Trophoblast cell (in vitro differentiated cells and primary cell): Measurements from ENCODE around the gene MEAF6.

ENCODE experiments used
- DNase-seq, 2 donors: peaks; one replicate each; pipeline ENCODE4 v3.0.0-alpha.2; 2016
- H2AFZ ChIP-seq: 2 replicates; pipeline ENCODE4 v1.6.1; 2013; ENCODE audit warnings: low read length, moderate library complexity, mild to moderate bottlenecking; ENCODE audit not compliant: insufficient read depth, poor library complexity
- H2AK5ac ChIP-seq: 2 replicates; pipeline ENCODE4 v1.6.1; 2013; ENCODE audit warnings: mild to moderate bottlenecking, low read length
- H2BK120ac ChIP-seq: 2 replicates; pipeline ENCODE4 v1.6.1; 2013; ENCODE audit warnings: low read length, mild to moderate bottlenecking, moderate library complexity; ENCODE audit not compliant: insufficient read depth, poor library complexity
- H2BK12ac ChIP-seq: 2 replicates; pipeline ENCODE4 v1.6.1; 2013; ENCODE audit warnings: mild to moderate bottlenecking, low read length, moderate library complexity
- H2BK5ac ChIP-seq: 2 replicates; pipeline ENCODE4 v1.6.1; 2013; ENCODE audit warnings: low read length, low read depth, moderate library complexity, mild to moderate bottlenecking; ENCODE audit not compliant: poor library complexity
- H3K14ac ChIP-seq: 2 replicates; pipeline ENCODE4 v1.6.1; 2013; ENCODE audit warnings: mild to moderate bottlenecking, low read length
- H3K18ac ChIP-seq: 2 replicates; pipeline ENCODE4 v1.6.1; 2013; ENCODE audit warnings: mild to moderate bottlenecking, low read length
- H3K23ac ChIP-seq: 2 replicates; pipeline ENCODE4 v1.6.1; 2013; ENCODE audit warnings: low read length
- H3K27ac ChIP-seq: 2 replicates; pipeline ENCODE4 v1.5.1; 2013; ENCODE audit warnings: low read depth, mild to moderate bottlenecking, inconsistent platforms, low read length, moderate library complexity
- H3K27me3 ChIP-seq: 2 replicates; pipeline ENCODE4 v1.6.1; 2013; ENCODE audit warnings: inconsistent platforms, mild to moderate bottlenecking, low read length, moderate library complexity; ENCODE audit not compliant: insufficient read depth
- H3K36me3 ChIP-seq, 2 experiments: 1 replicate in 1 of 2; 2 replicates in 1 of 2; pipeline ENCODE4 v1.6.1; 2013; ENCODE audit warnings: low read length in 2 of 2, mild to moderate bottlenecking in 2 of 2, moderate library complexity in 1 of 2; ENCODE audit not compliant: insufficient read depth in 2 of 2, control insufficient read depth in 1 of 2
- H3K4ac ChIP-seq: 2 replicates; pipeline ENCODE4 v1.6.1; 2013; ENCODE audit warnings: low read depth, mild to moderate bottlenecking, low read length, moderate library complexity
- H3K4me1 ChIP-seq, 2 experiments: 1 replicate in 1 of 2; 2 replicates in 1 of 2; pipeline ENCODE4 v1.6.1; 2013; ENCODE audit warnings: low read length in 2 of 2, mild to moderate bottlenecking in 2 of 2, moderate library complexity in 1 of 2; ENCODE audit not compliant: insufficient read depth in 2 of 2, control insufficient read depth in 1 of 2
- H3K4me2 ChIP-seq: 2 replicates; pipeline ENCODE4 v1.6.1; 2013; ENCODE audit warnings: inconsistent platforms, mild to moderate bottlenecking, low read length, moderate library complexity
- H3K4me3 ChIP-seq: 2 replicates; pipeline ENCODE4 v1.5.1; 2013; ENCODE audit warnings: mild to moderate bottlenecking, low read depth, low read length, inconsistent platforms
- H3K79me1 ChIP-seq: one replicate; pipeline ENCODE4 v1.6.1; 2013; ENCODE audit warnings: low read length
- H3K79me2 ChIP-seq: 2 replicates; pipeline ENCODE4 v1.6.1; 2013; ENCODE audit warnings: low read length, mild to moderate bottlenecking; ENCODE audit not compliant: control insufficient read depth, insufficient read depth, poor library complexity
- H3K9ac ChIP-seq: 2 replicates; pipeline ENCODE4 v1.6.1; 2013; ENCODE audit warnings: mild to moderate bottlenecking, low read length
- H3K9me3 ChIP-seq: 2 replicates; pipeline ENCODE4 v1.6.1; 2013; ENCODE audit warnings: low read depth, mild to moderate bottlenecking, control low read depth, inconsistent platforms, low read length; ENCODE audit not compliant: insufficient read depth
- H4K12ac ChIP-seq: 2 replicates; pipeline ENCODE4 v1.6.1; 2013; ENCODE audit warnings: low read depth, mild to moderate bottlenecking, low read length, moderate library complexity
- H4K8ac ChIP-seq: 2 replicates; pipeline ENCODE4 v1.6.1; 2013; ENCODE audit warnings: low read depth, mild to moderate bottlenecking, low read length, moderate library complexity
- H4K91ac ChIP-seq: one replicate; pipeline ENCODE4 v1.6.1; 2013; ENCODE audit warnings: low read depth, mild to moderate bottlenecking, low read length, moderate library complexity
- WGBS: extraction: QIAGEN DNeasy Blood & Tissue Kit; methylation state at CpG from one replicate; pipeline ENCODE4 v1.1.7; 2013; ENCODE audit warnings: missing lambda C conversion rate; ENCODE audit not compliant: insufficient read length, insufficient coverage; ENCODE audit errors: extremely low coverage; 5-methylcytosine and 5-hydroxymethylcytosine counted together

MEAF6 gene

GRCh38 chr1:37482796-37483744, 31.5 kb downstream of the MEAF6 start:
- Histone ChIP-seq H3K18ac (no peak overlapping the region), H2BK5ac (no peak overlapping the region), H3K4me1 (peaks cover 19 to 26% of the 10 kb centered on the region in 2 experiments), H3K79me1 (peaks cover 11% of the 10 kb centered on the region), H2AK5ac (no peak overlapping the region), H3K9me3 (no peaks in the 10 kb centered on the region), H3K4ac (no peak overlapping the region), H3K36me3 (peaks cover 62 to 64% of the 10 kb centered on the region in 2 experiments), H4K12ac (no peak overlapping the region), H3K9ac (no peak overlapping the region), H2AFZ (no peak overlapping the region), H3K14ac (no peak overlapping the region), H3K27ac (no peak overlapping the region), H3K4me3 (no peak overlapping the region), H2BK120ac (no peak overlapping the region), H4K8ac (no peak overlapping the region), H2BK12ac (no peak overlapping the region), H3K4me2 (no peak overlapping the region), H4K91ac (no peak overlapping the region), H3K79me2 (peaks cover 4% of the 10 kb centered on the region), H3K23ac (no peak overlapping the region), H3K27me3 (no peaks in the 10 kb centered on the region)
- WGBS, result no CpG with 5 or more reads among the region's 29 CpGs
- no peak for DNase-seq

- Histone ChIP-seq H3K4me3 (no peak overlapping the region), H3K23ac (no peak overlapping the region), H3K27me3 (no peaks in the 10 kb centered on the region), H3K18ac (no peak overlapping the region), H3K9ac (no peak overlapping the region), H3K9me3 (no peaks in the 10 kb centered on the region), H3K27ac (no peak overlapping the region), H3K79me2 (peaks cover 10% of the 10 kb centered on the region), H4K12ac (no peak overlapping the region), H4K91ac (no peak overlapping the region), H2AFZ (no peak overlapping the region), H3K14ac (no peak overlapping the region), H3K4me2 (no peak overlapping the region), H2BK120ac (no peak overlapping the region), H3K4ac (no peak overlapping the region), H2AK5ac (no peak overlapping the region), H2BK5ac (no peak overlapping the region), H4K8ac (no peak overlapping the region), H3K36me3 (peaks cover 68 to 70% of the 10 kb centered on the region in 2 experiments), H3K79me1 (peaks cover 17% of the 10 kb centered on the region), H3K4me1 (peaks cover 24 to 34% of the 10 kb centered on the region in 2 experiments), H2BK12ac (no peak overlapping the region)
- WGBS, result no CpG with 5 or more reads among the region's 18 CpGs
- DNase-seq, result no peak
Measured at GRCh38 chr1:37482004-37482785, 32.4 kb downstream of the MEAF6 start.

GRCh38 chr1:37481289-37482003, 33.1 kb downstream of the MEAF6 start:
- Histone ChIP-seq H3K79me2 (peaks cover 14% of the 10 kb centered on the region), H3K9ac (no peak overlapping the region), H3K4me2 (no peak overlapping the region), H3K14ac (no peak overlapping the region), H2BK120ac (no peak overlapping the region), H3K27ac (no peak overlapping the region), H3K23ac (no peak overlapping the region), H4K91ac (no peak overlapping the region), H2BK5ac (no peak overlapping the region), H3K4ac (no peak overlapping the region), H3K79me1 (peaks cover 21% of the 10 kb centered on the region), H3K18ac (no peak overlapping the region), H4K8ac (no peak overlapping the region), H2BK12ac (no peak overlapping the region), H3K27me3 (no peaks in the 10 kb centered on the region), H3K36me3 (peaks cover 70 to 73% of the 10 kb centered on the region in 2 experiments), H4K12ac (no peak overlapping the region), H3K4me3 (no peak overlapping the region), H3K9me3 (no peaks in the 10 kb centered on the region), H2AK5ac (no peak overlapping the region), H3K4me1 (peaks cover 29 to 41% of the 10 kb centered on the region in 2 experiments), H2AFZ (no peak overlapping the region)
- WGBS, result no CpG with 5 or more reads among the region's 26 CpGs
- DNase-seq, result no peak

GRCh38 chr1:37480581-37481288, 33.8 kb downstream of the MEAF6 start:
- Histone ChIP-seq H2BK12ac (no peak overlapping the region), H4K8ac (no peak overlapping the region), H4K12ac (no peak overlapping the region), H2AK5ac (no peak overlapping the region), H3K4me2 (no peak overlapping the region), H3K4me3 (no peak overlapping the region), H3K4ac (no peak overlapping the region), H3K36me3 (peaks cover 75 to 79% of the 10 kb centered on the region in 2 experiments), H3K27ac (no peak overlapping the region), H3K27me3 (no peaks in the 10 kb centered on the region), H2BK5ac (no peak overlapping the region), H3K23ac (no peak overlapping the region), H4K91ac (no peak overlapping the region), H3K14ac (no peak overlapping the region), H3K18ac (no peak overlapping the region), H2BK120ac (no peak overlapping the region), H3K9ac (no peak overlapping the region), H3K79me2 (peaks cover 17% of the 10 kb centered on the region), H2AFZ (no peak overlapping the region), H3K4me1 (peaks cover 36 to 48% of the 10 kb centered on the region in 2 experiments), H3K79me1 (peaks cover 27% of the 10 kb centered on the region), H3K9me3 (no peaks in the 10 kb centered on the region)
- no peak for DNase-seq
- no CpG with 5 or more reads among the region's 10 CpGs for WGBS
